WTC11 (cell line): ENCODE results near the gene STK39. TPM values are rescaled to one million over a fixed set of nuclear protein-coding genes. Genes with fewer than 3 reads are reported as not detected.

ENCODE experiments used
- ATAC-seq: fragments of 200-7000 bp; cut with Tn5 transposase; 2 replicates; pipeline ENCODE4 v1.10.0; 2021; ENCODE audit warnings: mild to moderate bottlenecking, moderate library complexity
- CTCF ChIA-PET: fragments of 300-600 bp; sonication (Branson Sonifier 250); formaldehyde crosslinking; loops from one replicate; lab custom pipeline; 2021; ENCODE audit warnings: antibody characterized with exemption; lab: Charles Lee
- POLR2A ChIA-PET: fragments of 350-600 bp; sonication (Branson Sonifier 250); formaldehyde crosslinking; loops from one replicate; lab custom pipeline; 2021; ENCODE audit warnings: antibody characterized with exemption; lab: Charles Lee
- DNase-seq: peaks from one replicate; pipeline ENCODE4 v3.0.0; 2021; ENCODE audit warnings: low spot score
- H3K27ac Mint-ChIP-seq: 2 replicates; pipeline ENCODE4 v1.8.0; 2021; ENCODE audit warnings: mixed read lengths
- H3K27me3 Mint-ChIP-seq: 2 replicates; pipeline ENCODE4 v1.8.0; 2021; ENCODE audit warnings: low read depth, mild to moderate bottlenecking, moderate library complexity, mixed read lengths
- H3K36me3 Mint-ChIP-seq: 2 replicates; pipeline ENCODE4 v1.8.0; 2021; ENCODE audit warnings: mixed read lengths
- H3K4me1 Mint-ChIP-seq: 2 replicates; pipeline ENCODE4 v1.8.0; 2022; ENCODE audit warnings: mixed read lengths
- H3K4me3 Mint-ChIP-seq: 2 replicates; pipeline ENCODE4 v1.8.0; 2021; ENCODE audit warnings: mild to moderate bottlenecking, moderate library complexity, mixed read lengths
- H3K9me3 Mint-ChIP-seq: 2 replicates; pipeline ENCODE4 v1.8.0; 2021; ENCODE audit warnings: mixed read lengths
- SMAD3 ChIP-seq: sonication (generic); formaldehyde crosslinking; IDR thresholded peaks from 2 replicates; pipeline ENCODE4 v1.8.0; 2022; ENCODE audit warnings: missing genetic modification reagents, mild to moderate bottlenecking, borderline replicate concordance
- total RNA-seq: library from RNA; stranded (reverse); gene quantifications from 3 replicates; pipeline ENCODE4 v1.2.3, GENCODE V29; 2021

STK39 gene
- total RNA-seq, 1 experiment from 2014 or later = 20.5 TPM

GRCh38 chr2:167905668-167906067 lies 341.7 kb downstream of the STK39 start:
- no peak for TF ChIP-seq SMAD3
- TF ChIP-seq, all 79 proteins: peak for 0
- CTCF ChIA-PET = interaction anchor here (0.6 kb wide), 1 partner anchor 215 kb away, joined by 3 read pairs; no protein-coding TSS in a partner anchor
- no peaks in the 10 kb centered on the region for H3K9me3 Mint-ChIP-seq
- H3K4me1 Mint-ChIP-seq = peaks cover 10% of the 10 kb centered on the region
- POLR2A ChIA-PET = no interaction called here
- no peak overlapping the region for H3K27ac Mint-ChIP-seq
- ATAC-seq (no peak), DNase-seq (no peak)
- no peaks in the 10 kb centered on the region for H3K36me3 Mint-ChIP-seq
- H3K4me3 Mint-ChIP-seq = no peak overlapping the region
- 0 out of 2 replicates have a peak, but pooled peaks cover 3% of the 10 kb centered on the region for H3K27me3 Mint-ChIP-seq

Other genes with a start within 250 kb of the STK39 start
- gene CERS6, start 208.7 kb upstream of the STK39 start, total RNA-seq = 16.0 to 17.3 TPM (median 16.6 TPM) in 3 replicates